Psoas muscle (tissue), 8 donors: ENCODE data around the gene OSBPL9. TPM values are rescaled to one million over a fixed set of nuclear protein-coding genes. Genes with fewer than 3 reads are reported as not detected.

Source experiments
- ATAC-seq, 4 donors: fragments of 200-7000 bp; cut with Tn5 transposase; one replicate each; pipeline ENCODE4 v1.9.1; 2020; ENCODE audit warnings: moderate library complexity in 3 of 4, mild to moderate bottlenecking in 2 of 4
- DNase-seq, 2 donors: peaks; one replicate each; pipeline ENCODE4 v3.0.0-alpha.2; 2020
- H3K27ac ChIP-seq: fragments of 200-600 bp; one replicate; pipeline ENCODE4 v1.8.0; 2022
- H3K27me3 ChIP-seq, 3 donors: fragments of 200-600 bp in 1 of 3; one replicate each; pipeline versions ENCODE4 v1.6.1 to v1.8.0; 2013 to 2022; ENCODE audit warnings: low read length in 2 of 3, mild to moderate bottlenecking in 2 of 3, moderate library complexity in 1 of 3; ENCODE audit not compliant: insufficient read depth in 3 of 3
- H3K36me3 ChIP-seq, 2 donors: fragments of 200-600 bp in 1 of 2; one replicate each; pipeline versions ENCODE4 v1.6.1 to v1.8.0; 2013 to 2022; ENCODE audit warnings: low read depth in 1 of 2, mild to moderate bottlenecking in 1 of 2, moderate library complexity in 1 of 2; ENCODE audit not compliant: insufficient read depth in 1 of 2
- H3K4me1 ChIP-seq: fragments of 200-600 bp; one replicate; pipeline ENCODE4 v1.8.0; 2022
- H3K4me3 ChIP-seq: fragments of 200-600 bp; one replicate; pipeline ENCODE4 v1.8.0; 2022; ENCODE audit warnings: mild to moderate bottlenecking
- H3K9me3 ChIP-seq: fragments of 200-600 bp; one replicate; pipeline ENCODE4 v1.8.0; 2022
- WGBS, 3 donors: extraction: QIAGEN DNeasy Blood & Tissue Kit; methylation state at CpG; one replicate each; pipeline versions ENCODE4 v1.1.6 to v1.1.7; 2013; 5-methylcytosine and 5-hydroxymethylcytosine counted together
- intact Hi-C, 2 donors: fragments of 100-400 bp; cut with DNase I; formaldehyde crosslinking; loops; one replicate each; pipeline versions ENCODE4 v1.11.0 to v1.14.2; 2022
- polyA plus RNA-seq, 3 donors: library from polyadenylated mRNA; stranded (reverse); fragments of 200-250 nt; gene quantifications; one replicate each; pipeline ENCODE4 v1.2.3, GENCODE V29; 2013
- total RNA-seq, 4 donors: library from RNA; stranded (reverse); fragmentation: NEBNext Ultra II Directional in 2 of 4; extraction: Animal tissue kit (Norgen Biotek cat#: 25700) in 2 of 4; gene quantifications; one replicate each; pipeline versions ENCODE4 v1.2.1 to v1.2.4, GENCODE V29; 2021 to 2023
- TF ChIP-seq, protein P1 (sequence below): fragments of 200-600 bp; IDR thresholded peaks from one replicate; pipeline ENCODE4 v1.8.0; 2022; ENCODE audit warnings: antibody characterized with exemption
- donor health status: healthy with polysubstance abuse.
- donor health status: DM: no; HTN: no; CAD: no; lungs with moderate emphysema.
- donor health status: Bipolar disorder and iron deficiency.
- donor health status: healthy.
- donor health status: DM: yes; HTN: yes; CAD: no.
- donor health status: DM: no; HTN: no; CAD: no.
- donor health status: DM: no; HTN: no; CAD: no.
- donor health status: DM: yes; HTN: yes; CAD: no.

The OSBPL9 gene
- total and polyA plus RNA-seq, 7 donors = 15.6 to 141 (median 60.6) TPM

DNA sequence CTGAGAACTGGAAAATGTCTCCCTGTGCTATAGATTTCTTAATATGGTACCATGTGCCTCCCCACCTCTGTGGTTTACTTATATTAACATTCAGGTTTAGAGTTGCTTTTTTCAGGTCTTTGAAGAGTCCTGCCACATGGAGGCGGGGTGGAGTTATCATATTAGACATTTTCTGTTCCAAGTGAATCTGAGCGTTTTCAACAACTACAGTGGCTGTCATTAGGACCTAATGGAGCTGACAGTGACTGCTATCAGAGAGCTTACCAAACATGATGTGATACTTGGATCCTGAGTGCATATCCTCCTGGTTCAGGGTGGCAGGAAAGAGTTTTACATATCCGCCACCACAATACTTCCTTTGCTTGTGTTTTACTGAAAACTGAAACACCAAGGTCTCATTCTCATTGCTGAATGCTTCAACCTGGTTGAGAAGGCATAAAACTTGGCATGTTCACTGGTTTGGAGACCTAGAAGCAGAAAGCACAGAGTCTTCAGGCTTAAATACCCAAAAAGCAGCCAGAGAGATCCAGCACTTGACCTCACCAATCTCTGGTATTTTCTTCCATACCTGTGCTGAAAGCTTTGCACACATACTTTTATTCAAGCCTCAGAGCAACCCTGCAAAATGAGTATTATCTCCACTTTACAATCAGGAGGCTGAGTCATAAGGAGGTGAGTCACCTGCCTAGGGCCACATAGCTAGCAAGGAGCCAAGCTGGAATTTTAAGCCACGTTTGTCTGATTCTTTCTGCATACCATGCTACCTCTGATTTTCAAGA is 47.4 kb upstream of the OSBPL9 start:
- Histone ChIP-seq H3K9me3 (no peaks in the 10 kb centered on the region), H3K36me3 (no peaks in the 10 kb centered on the region), H3K27ac (peak overlapping the region; percentile 58), H3K27me3 (no peaks in the 10 kb centered on the region), H3K4me1 (peaks cover 51% of the 10 kb centered on the region), H3K4me3 (no peak overlapping the region)
- ATAC-seq = peak in 3 of 4 donors; percentile 37 to 50 (median 41)
- intact Hi-C loops = loop anchor here (5.0 kb wide), 2 partner anchors 33 to 38 kb away; no protein-coding TSS in a partner anchor
- no peak for DNase-seq
- TF ChIP-seq, protein P1, sequence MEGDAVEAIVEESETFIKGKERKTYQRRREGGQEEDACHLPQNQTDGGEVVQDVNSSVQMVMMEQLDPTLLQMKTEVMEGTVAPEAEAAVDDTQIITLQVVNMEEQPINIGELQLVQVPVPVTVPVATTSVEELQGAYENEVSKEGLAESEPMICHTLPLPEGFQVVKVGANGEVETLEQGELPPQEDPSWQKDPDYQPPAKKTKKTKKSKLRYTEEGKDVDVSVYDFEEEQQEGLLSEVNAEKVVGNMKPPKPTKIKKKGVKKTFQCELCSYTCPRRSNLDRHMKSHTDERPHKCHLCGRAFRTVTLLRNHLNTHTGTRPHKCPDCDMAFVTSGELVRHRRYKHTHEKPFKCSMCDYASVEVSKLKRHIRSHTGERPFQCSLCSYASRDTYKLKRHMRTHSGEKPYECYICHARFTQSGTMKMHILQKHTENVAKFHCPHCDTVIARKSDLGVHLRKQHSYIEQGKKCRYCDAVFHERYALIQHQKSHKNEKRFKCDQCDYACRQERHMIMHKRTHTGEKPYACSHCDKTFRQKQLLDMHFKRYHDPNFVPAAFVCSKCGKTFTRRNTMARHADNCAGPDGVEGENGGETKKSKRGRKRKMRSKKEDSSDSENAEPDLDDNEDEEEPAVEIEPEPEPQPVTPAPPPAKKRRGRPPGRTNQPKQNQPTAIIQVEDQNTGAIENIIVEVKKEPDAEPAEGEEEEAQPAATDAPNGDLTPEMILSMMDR = no peak
- WGBS, 3 donors = 40 to 50% (median 41%) methylated on average over 4 of the region's 4 CpGs

DNA sequence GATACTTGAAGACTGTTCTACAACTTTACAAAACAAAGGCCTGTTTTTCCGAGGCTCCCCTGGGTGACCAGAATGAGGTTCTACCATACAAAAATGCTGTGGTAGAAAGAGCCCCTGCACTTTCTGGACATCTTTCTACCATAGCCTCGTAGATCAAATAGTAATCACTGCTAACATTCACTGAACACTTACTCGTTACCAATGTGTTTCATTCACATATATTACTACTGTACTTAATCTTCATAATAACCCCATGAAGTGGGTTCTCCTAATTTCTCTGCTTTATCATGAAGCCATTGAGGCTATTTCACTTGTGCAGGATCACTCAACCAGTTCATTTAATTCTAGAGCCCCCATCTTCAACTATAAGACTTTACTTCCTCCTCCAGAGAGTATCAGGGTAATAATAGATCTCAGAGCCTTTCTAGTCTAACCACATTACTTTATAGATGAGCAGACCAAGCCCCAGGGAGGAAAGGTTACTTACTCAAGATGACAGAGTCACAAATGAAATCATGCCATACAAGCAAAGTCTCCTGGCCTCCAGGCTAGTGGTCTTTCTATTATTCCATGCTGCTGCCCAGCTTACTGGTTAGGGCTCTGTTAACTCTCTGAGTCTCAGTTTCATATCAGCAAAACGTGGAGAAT is 46.7 kb upstream of the OSBPL9 start:
- H3K9me3 ChIP-seq = no peaks in the 10 kb centered on the region
- no peaks in the 10 kb centered on the region for H3K27me3 ChIP-seq
- intact Hi-C loops = loop anchor here in 1 of 2 donors (5.0 kb wide), 1 partner anchor 37 kb away; no protein-coding TSS in a partner anchor
- WGBS, 3 donors = 78 to 94% (median 86%) methylated on average over 4 of the region's 4 CpGs
- DNase-seq (no peak), ATAC-seq (no peak)
- H3K36me3 ChIP-seq = no peaks in the 10 kb centered on the region
- TF ChIP-seq, protein P1 = no peak
- H3K4me3 ChIP-seq = no peak overlapping the region
- H3K4me1 ChIP-seq = peaks cover 51% of the 10 kb centered on the region
- peak overlapping the region; percentile 58 for H3K27ac ChIP-seq

- DNase-seq = no peak
- Histone ChIP-seq H3K4me3 (no peak overlapping the region), H3K36me3 (no peaks in the 10 kb centered on the region), H3K4me1 (peaks cover 51% of the 10 kb centered on the region), H3K9me3 (no peaks in the 10 kb centered on the region), H3K27ac (peak overlapping the region; percentile 32), H3K27me3 (no peaks in the 10 kb centered on the region)
- peak; percentile 39 to 82 (median 69) for ATAC-seq
- WGBS, 3 donors = 23 to 36% (median 34%) methylated on average over 4 of the region's 4 CpGs
- TF ChIP-seq, protein P1 = no peak
- intact Hi-C loops = loop anchor here in 1 of 2 donors (2.0 to 5.0 kb wide), 2 partner anchors 35 to 196 kb away; no protein-coding TSS in a partner anchor
Observed at GRCh38 chr1:51572365-51572764, 44.5 kb upstream of the OSBPL9 start.

GRCh38 chr1:51574796-51575195 is 42.1 kb upstream of the OSBPL9 start:
- H3K36me3 ChIP-seq = no peaks in the 10 kb centered on the region
- DNase-seq = no peak
- no peak overlapping the region for H3K4me3 ChIP-seq
- H3K4me1 ChIP-seq = peaks cover 28% of the 10 kb centered on the region
- no peak for ATAC-seq
- no peaks in the 10 kb centered on the region for H3K27me3 ChIP-seq
- TF ChIP-seq, protein P1 = no peak
- no peak overlapping the region for H3K27ac ChIP-seq
- no peaks in the 10 kb centered on the region for H3K9me3 ChIP-seq
- intact Hi-C loops = loop anchor here in 1 of 2 donors (5.0 kb wide), 1 partner anchor 33 kb away; no protein-coding TSS in a partner anchor
